Astrocyte (in vitro differentiated cells and primary cell): ENCODE results near the gene GRIK5. TPM values are rescaled to one million over a fixed set of nuclear protein-coding genes. Genes with fewer than 3 reads are reported as not detected.

Source experiments
- DNase-seq: peaks from one replicate; pipeline ENCODE4 v3.0.0-alpha.2; 2010; ENCODE audit warnings: low read depth
- FAIRE-seq: peaks from 2 replicates; lab custom pipeline; 2011; peaks lifted over from hg19 to GRCh38; lab: Jason Lieb, UNC
- H2AFZ ChIP-seq: 2 replicates; pipeline ENCODE4 v1.6.0; 2012; ENCODE audit warnings: low read depth, low read length, inconsistent platforms
- H3K27ac ChIP-seq: 2 replicates; pipeline ENCODE4 v1.5.1; 2011; ENCODE audit warnings: low read depth, low read length, inconsistent platforms
- H3K27me3 ChIP-seq: 2 replicates; pipeline ENCODE4 v1.6.0; 2011; ENCODE audit warnings: low read length, inconsistent platforms; ENCODE audit not compliant: insufficient read depth
- H3K36me3 ChIP-seq: 2 replicates; pipeline ENCODE4 v1.5.1; 2011; ENCODE audit warnings: low read length, inconsistent platforms; ENCODE audit not compliant: insufficient read depth
- H3K4me1 ChIP-seq: 2 replicates; pipeline ENCODE4 v1.5.1; 2011; ENCODE audit warnings: low read length, inconsistent platforms; ENCODE audit not compliant: insufficient read depth
- H3K4me2 ChIP-seq: 2 replicates; pipeline ENCODE4 v1.6.0; 2012; ENCODE audit warnings: low read length, inconsistent platforms
- H3K4me3 ChIP-seq: 2 replicates; pipeline ENCODE4 v1.5.1; 2011; ENCODE audit warnings: low read depth, mild to moderate bottlenecking, low read length, inconsistent platforms; ENCODE audit not compliant: insufficient read depth
- H3K79me2 ChIP-seq: 2 replicates; pipeline ENCODE4 v1.6.0; 2012; ENCODE audit warnings: mild to moderate bottlenecking, low read length, inconsistent platforms; ENCODE audit not compliant: insufficient read depth
- H3K9ac ChIP-seq: 2 replicates; pipeline ENCODE4 v1.6.0; 2012; ENCODE audit warnings: mild to moderate bottlenecking, low read length, inconsistent platforms
- H3K9me3 ChIP-seq: 2 replicates; pipeline ENCODE4 v1.5.1; 2012; ENCODE audit warnings: low read depth, mild to moderate bottlenecking, low read length, inconsistent platforms; ENCODE audit not compliant: insufficient read depth
- H4K20me1 ChIP-seq: 2 replicates; pipeline ENCODE4 v1.6.0; 2012; ENCODE audit warnings: low read length, inconsistent platforms; ENCODE audit not compliant: insufficient read depth
- H3K27ac Mint-ChIP-seq: one replicate; pipeline ENCODE4 v1.8.0; 2021; ENCODE audit warnings: mild to moderate bottlenecking, mixed read lengths; ENCODE audit not compliant: unreplicated experiment
- H3K27me3 Mint-ChIP-seq: one replicate; pipeline ENCODE4 v1.8.0; 2021; ENCODE audit warnings: low read depth, mixed read lengths; ENCODE audit not compliant: unreplicated experiment
- H3K36me3 Mint-ChIP-seq: one replicate; pipeline ENCODE4 v1.8.0; 2021; ENCODE audit warnings: low read depth, mixed read lengths; ENCODE audit not compliant: unreplicated experiment
- H3K4me1 Mint-ChIP-seq: one replicate; pipeline ENCODE4 v1.8.0; 2021; ENCODE audit warnings: low read depth, mixed read lengths; ENCODE audit not compliant: unreplicated experiment
- H3K4me3 Mint-ChIP-seq: one replicate; pipeline ENCODE4 v1.8.0; 2021; ENCODE audit warnings: mild to moderate bottlenecking, moderate library complexity, mixed read lengths; ENCODE audit not compliant: unreplicated experiment
- H3K9me3 Mint-ChIP-seq: one replicate; pipeline ENCODE4 v1.8.0; 2021; ENCODE audit warnings: mild to moderate bottlenecking, mixed read lengths; ENCODE audit not compliant: unreplicated experiment
- EZH2 ChIP-seq: IDR thresholded peaks from 2 replicates; pipeline ENCODE4 v1.6.1; 2012; ENCODE audit warnings: mild to moderate bottlenecking, low read length, inconsistent platforms; ENCODE audit not compliant: insufficient read depth
- total RNA-seq: library from RNA; stranded (reverse); gene quantifications from 2 replicates; pipeline ENCODE4 v1.2.1, GENCODE V29; 2021
- TF ChIP-seq, protein P1 (sequence below): IDR thresholded peaks from 2 replicates; pipeline ENCODE4 v1.5.1; 2011; ENCODE audit warnings: low read depth, mild to moderate bottlenecking, inconsistent platforms, low read length, moderate library complexity; ENCODE audit not compliant: insufficient read depth

Gene GRIK5
- total RNA-seq, 1 donor from 2014 or later, result 9.2 TPM

GRCh38 chr19:42040031-42040430, 30.0 kb downstream of the GRIK5 start:
- Histone ChIP-seq H3K9ac (no peak overlapping the region), H3K79me2 (no peaks in the 10 kb centered on the region), H3K4me1 (no peaks in the 10 kb centered on the region), H4K20me1 (no peaks in the 10 kb centered on the region), H3K4me2 (no peak overlapping the region), H3K36me3 (no peaks in the 10 kb centered on the region), H3K27me3 (no peaks in the 10 kb centered on the region), H3K9me3 (no peaks in the 10 kb centered on the region), H2AFZ (no peak overlapping the region), H3K4me3 (no peak overlapping the region), H3K27ac (no peak overlapping the region)
- FAIRE-seq, result no peak
- peaks cover 7% of the 10 kb centered on the region for H3K36me3 Mint-ChIP-seq
- H3K4me3 Mint-ChIP-seq, result no peak overlapping the region
- DNase-seq, result no peak
- H3K27ac Mint-ChIP-seq, result no peak overlapping the region
- TF ChIP-seq, protein P1, sequence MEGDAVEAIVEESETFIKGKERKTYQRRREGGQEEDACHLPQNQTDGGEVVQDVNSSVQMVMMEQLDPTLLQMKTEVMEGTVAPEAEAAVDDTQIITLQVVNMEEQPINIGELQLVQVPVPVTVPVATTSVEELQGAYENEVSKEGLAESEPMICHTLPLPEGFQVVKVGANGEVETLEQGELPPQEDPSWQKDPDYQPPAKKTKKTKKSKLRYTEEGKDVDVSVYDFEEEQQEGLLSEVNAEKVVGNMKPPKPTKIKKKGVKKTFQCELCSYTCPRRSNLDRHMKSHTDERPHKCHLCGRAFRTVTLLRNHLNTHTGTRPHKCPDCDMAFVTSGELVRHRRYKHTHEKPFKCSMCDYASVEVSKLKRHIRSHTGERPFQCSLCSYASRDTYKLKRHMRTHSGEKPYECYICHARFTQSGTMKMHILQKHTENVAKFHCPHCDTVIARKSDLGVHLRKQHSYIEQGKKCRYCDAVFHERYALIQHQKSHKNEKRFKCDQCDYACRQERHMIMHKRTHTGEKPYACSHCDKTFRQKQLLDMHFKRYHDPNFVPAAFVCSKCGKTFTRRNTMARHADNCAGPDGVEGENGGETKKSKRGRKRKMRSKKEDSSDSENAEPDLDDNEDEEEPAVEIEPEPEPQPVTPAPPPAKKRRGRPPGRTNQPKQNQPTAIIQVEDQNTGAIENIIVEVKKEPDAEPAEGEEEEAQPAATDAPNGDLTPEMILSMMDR, result no peak
- no peak for TF ChIP-seq EZH2
- H3K4me1 Mint-ChIP-seq, result no peaks in the 10 kb centered on the region
- peaks cover 5% of the 10 kb centered on the region for H3K27me3 Mint-ChIP-seq
- H3K9me3 Mint-ChIP-seq, result no peaks in the 10 kb centered on the region

- H3K9me3 Mint-ChIP-seq, result no peaks in the 10 kb centered on the region
- no peak overlapping the region for H3K4me3 ChIP-seq
- no peaks in the 10 kb centered on the region for H4K20me1 ChIP-seq
- no peaks in the 10 kb centered on the region for H3K79me2 ChIP-seq
- no peak overlapping the region for H2AFZ ChIP-seq
- H3K9me3 ChIP-seq, result no peaks in the 10 kb centered on the region
- H3K9ac ChIP-seq, result no peak overlapping the region
- peaks cover 2% of the 10 kb centered on the region for H3K27me3 Mint-ChIP-seq
- peaks cover 7% of the 10 kb centered on the region for H3K36me3 Mint-ChIP-seq
- no peaks in the 10 kb centered on the region for H3K36me3 ChIP-seq
- H3K4me1 ChIP-seq, result no peaks in the 10 kb centered on the region
- no peak overlapping the region for H3K27ac Mint-ChIP-seq
- no peak overlapping the region for H3K4me2 ChIP-seq
- H3K27me3 ChIP-seq, result no peaks in the 10 kb centered on the region
- no peak for DNase-seq
- TF ChIP-seq, protein P1, result no peak
- TF ChIP-seq EZH2, result no peak
- H3K4me3 Mint-ChIP-seq, result no peak overlapping the region
- no peaks in the 10 kb centered on the region for H3K4me1 Mint-ChIP-seq
- FAIRE-seq, result no peak
- H3K27ac ChIP-seq, result no peak overlapping the region
These were observed 31.3 kb downstream of the GRIK5 start for GRCh38 chr19:42038666-42039065.

DNA sequence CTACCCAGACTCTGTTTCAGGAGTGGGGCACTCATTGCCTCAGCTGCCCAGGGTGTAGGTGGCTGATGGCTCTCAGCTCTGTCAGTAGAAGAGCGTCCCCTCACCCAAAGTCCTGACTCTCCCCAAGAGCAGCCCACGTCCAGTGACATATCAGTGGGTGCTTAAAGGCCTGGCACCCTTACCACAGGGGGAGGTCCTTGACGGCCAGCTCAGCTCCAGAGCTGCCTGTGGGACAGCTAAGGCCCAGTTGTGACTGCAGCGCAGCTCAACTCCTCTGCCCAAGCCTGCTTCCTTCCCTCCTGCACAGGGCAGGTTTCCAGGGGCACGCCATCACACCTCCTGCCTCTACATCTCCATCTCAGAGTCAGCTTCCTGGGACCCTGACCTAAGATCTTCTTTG, 32.4 kb downstream of the GRIK5 start:
- H3K4me2 ChIP-seq, result no peak overlapping the region
- TF ChIP-seq EZH2, result no peak
- TF ChIP-seq, protein P1, result no peak

More for the DNA sequence above, 32.4 kb downstream of the GRIK5 start:
- Mint-ChIP-seq H3K4me3 (peak overlapping the region; percentile 34), H3K27me3 (peaks cover 2% of the 10 kb centered on the region), H3K36me3 (peaks cover 7% of the 10 kb centered on the region), H3K9me3 (no peaks in the 10 kb centered on the region), H3K4me1 (no peaks in the 10 kb centered on the region), H3K27ac (no peak overlapping the region)
- no peaks in the 10 kb centered on the region for H4K20me1 ChIP-seq
- no peak overlapping the region for H3K4me3 ChIP-seq
- H3K27me3 ChIP-seq, result no peaks in the 10 kb centered on the region
- no peaks in the 10 kb centered on the region for H3K36me3 ChIP-seq
- DNase-seq (no peak), FAIRE-seq (no peak)
- H3K4me1 ChIP-seq, result no peaks in the 10 kb centered on the region
- H3K79me2 ChIP-seq, result no peaks in the 10 kb centered on the region
- no peaks in the 10 kb centered on the region for H3K9me3 ChIP-seq
- H3K9ac ChIP-seq, result no peak overlapping the region
- H3K27ac ChIP-seq, result no peak overlapping the region
- H2AFZ ChIP-seq, result no peak overlapping the region
